H9 (cell line): ENCODE results near the gene MPP1. TPM values are rescaled to one million over a fixed set of nuclear protein-coding genes. Genes with fewer than 3 reads are reported as not detected.

Experiments
- DNase-seq: peaks from one replicate; pipeline ENCODE4 v3.0.0-alpha.2; 2017
- H2AFZ ChIP-seq: one replicate; pipeline ENCODE4 v1.6.1; 2013; ENCODE audit warnings: mild to moderate bottlenecking, low read length, control low read depth, moderate library complexity
- H2AK5ac ChIP-seq: 2 replicates; pipeline ENCODE4 v1.6.1; 2013; ENCODE audit warnings: low read length, control low read depth, mixed read lengths; ENCODE audit not compliant: insufficient read length
- H2BK120ac ChIP-seq: one replicate; pipeline ENCODE4 v1.6.1; 2013; ENCODE audit warnings: low read depth, mild to moderate bottlenecking, low read length, control low read depth, inconsistent platforms; ENCODE audit not compliant: poor library complexity, severe bottlenecking
- H2BK12ac ChIP-seq: 2 replicates; pipeline ENCODE4 v1.6.1; 2013; ENCODE audit warnings: low read length, control low read depth, mixed read lengths, low read depth; ENCODE audit not compliant: insufficient read length
- H2BK15ac ChIP-seq: 2 replicates; pipeline ENCODE4 v1.6.1; 2013; ENCODE audit warnings: low read depth, low read length, control low read depth
- H2BK20ac ChIP-seq: one replicate; pipeline ENCODE4 v1.6.1; 2013; ENCODE audit warnings: low read depth, mild to moderate bottlenecking, low read length, control low read depth, inconsistent platforms; ENCODE audit not compliant: poor library complexity, severe bottlenecking
- H2BK5ac ChIP-seq: 2 replicates; pipeline ENCODE4 v1.6.1; 2013; ENCODE audit warnings: low read length, control low read depth, mixed read lengths; ENCODE audit not compliant: insufficient read length
- H3K14ac ChIP-seq: 2 replicates; pipeline ENCODE4 v1.6.1; 2013; ENCODE audit warnings: low read length, control low read depth; ENCODE audit not compliant: insufficient read depth
- H3K18ac ChIP-seq: 2 replicates; pipeline ENCODE4 v1.6.1; 2013; ENCODE audit warnings: low read depth, mild to moderate bottlenecking, mixed read lengths, low read length, control low read depth; ENCODE audit not compliant: insufficient read length
- H3K23ac ChIP-seq: 2 replicates; pipeline ENCODE4 v1.6.1; 2013; ENCODE audit warnings: low read length, control low read depth, mixed read lengths, low read depth; ENCODE audit not compliant: insufficient read length
- H3K23me2 ChIP-seq: 2 replicates; pipeline ENCODE4 v1.6.1; 2013; ENCODE audit warnings: low read depth, mild to moderate bottlenecking, mixed read lengths, low read length, control low read depth; ENCODE audit not compliant: insufficient read length, poor library complexity, severe bottlenecking
- H3K27ac ChIP-seq: 2 replicates; pipeline ENCODE4 v1.5.1; 2013; ENCODE audit warnings: low read length, control low read depth, mixed read lengths, low read depth; ENCODE audit not compliant: insufficient read length
- H3K27me3 ChIP-seq: 2 replicates; pipeline ENCODE4 v1.6.1; 2013; ENCODE audit warnings: low read length, control low read depth, inconsistent platforms; ENCODE audit not compliant: insufficient read depth
- H3K4ac ChIP-seq: 2 replicates; pipeline ENCODE4 v1.6.1; 2013; ENCODE audit warnings: low read depth, mild to moderate bottlenecking, control low read depth, inconsistent platforms, low read length, moderate library complexity
- H3K4me1 ChIP-seq: 2 replicates; pipeline ENCODE4 v1.6.1; 2013; ENCODE audit warnings: low read length, control low read depth, inconsistent platforms; ENCODE audit not compliant: insufficient read depth
- H3K4me2 ChIP-seq: 2 replicates; pipeline ENCODE4 v1.6.1; 2013; ENCODE audit warnings: low read length, control low read depth, mixed read lengths; ENCODE audit not compliant: insufficient read length, insufficient read depth
- H3K56ac ChIP-seq: 2 replicates; pipeline ENCODE4 v1.6.1; 2013; ENCODE audit warnings: low read depth, mild to moderate bottlenecking, mixed read lengths, low read length, control low read depth; ENCODE audit not compliant: insufficient read length
- H3K79me1 ChIP-seq: 2 replicates; pipeline ENCODE4 v1.6.1; 2013; ENCODE audit warnings: low read depth, mild to moderate bottlenecking, moderate library complexity, low read length, control low read depth, inconsistent platforms; ENCODE audit not compliant: insufficient read depth, poor library complexity, severe bottlenecking
- H3K79me2 ChIP-seq: 2 replicates; pipeline ENCODE4 v1.6.1; 2013; ENCODE audit warnings: low read length, control low read depth, inconsistent platforms; ENCODE audit not compliant: insufficient read depth
- H3K9ac ChIP-seq: 2 replicates; pipeline ENCODE4 v1.6.1; 2013; ENCODE audit warnings: low read length, control low read depth, mixed read lengths; ENCODE audit not compliant: insufficient read length; ENCODE audit errors: extremely low read depth
- H3K9me3 ChIP-seq: one replicate; pipeline ENCODE4 v1.6.1; 2013; ENCODE audit warnings: low read depth, low read length, inconsistent platforms; ENCODE audit not compliant: control insufficient read depth
- H3T11ph ChIP-seq: one replicate; pipeline ENCODE4 v1.6.1; 2013; ENCODE audit warnings: mild to moderate bottlenecking, low read length, control low read depth, inconsistent platforms
- H4K20me1 ChIP-seq: one replicate; pipeline ENCODE4 v1.6.1; 2013; ENCODE audit not compliant: control insufficient read depth, insufficient read length, insufficient read depth
- H4K5ac ChIP-seq: 2 replicates; pipeline ENCODE4 v1.6.1; 2013; ENCODE audit warnings: low read depth, mild to moderate bottlenecking, mixed read lengths, low read length, control low read depth; ENCODE audit not compliant: insufficient read length
- H4K8ac ChIP-seq: replicated peaks from 2 replicates; pipeline ENCODE4 v1.6.1; 2013; ENCODE audit warnings: low read length, control low read depth, mixed read lengths, low read depth; ENCODE audit not compliant: insufficient read length
- H4K91ac ChIP-seq: 2 replicates; pipeline ENCODE4 v1.6.1; 2013; ENCODE audit warnings: low read depth, mild to moderate bottlenecking, moderate library complexity, mixed read lengths, low read length, control low read depth; ENCODE audit not compliant: insufficient read length
- H3K27ac Mint-ChIP-seq, 3 experiments: 2 replicates in 2 of 3; 3 replicates in 1 of 3; pipeline ENCODE4 v1.8.0; 2020 to 2021; ENCODE audit warnings: mixed read lengths in 3 of 3, mild to moderate bottlenecking in 1 of 3, moderate library complexity in 1 of 3
- H3K27me3 Mint-ChIP-seq: 2 replicates; pipeline ENCODE4 v1.8.0; 2021; ENCODE audit warnings: low read depth, mild to moderate bottlenecking, moderate library complexity, mixed read lengths
- H3K36me3 Mint-ChIP-seq, 3 experiments: 2 replicates in 2 of 3; 3 replicates in 1 of 3; pipeline ENCODE4 v1.8.0; 2020 to 2021; ENCODE audit warnings: low read depth in 3 of 3, mixed read lengths in 3 of 3; ENCODE audit not compliant: insufficient read depth in 1 of 3
- H3K4me1 Mint-ChIP-seq, 2 experiments: 2 replicates each; pipeline ENCODE4 v1.8.0; 2020; ENCODE audit warnings: mixed read lengths in 2 of 2
- H3K4me3 Mint-ChIP-seq, 2 experiments: 2 replicates in 1 of 2; 3 replicates in 1 of 2; pipeline ENCODE4 v1.8.0; 2020 to 2021; ENCODE audit warnings: mild to moderate bottlenecking in 2 of 2, mixed read lengths in 2 of 2, moderate library complexity in 1 of 2
- H3K9me3 Mint-ChIP-seq, 2 experiments: 2 replicates in 1 of 2; 3 replicates in 1 of 2; pipeline ENCODE4 v1.8.0; 2020; ENCODE audit warnings: mild to moderate bottlenecking in 2 of 2, mixed read lengths in 2 of 2, moderate library complexity in 1 of 2
- CTCF ChIP-seq: fragments of 200-600 bp; sonication (generic); conservative IDR thresholded peaks from 3 replicates; pipeline ENCODE4 v1.8.0; 2021; ENCODE audit warnings: antibody characterized with exemption, mild to moderate bottlenecking
- WGBS: extraction: QIAGEN DNeasy Blood & Tissue Kit; methylation state at CpG from one replicate; pipeline ENCODE4 v1.1.7; 2013; ENCODE audit warnings: missing lambda C conversion rate, low lambda C conversion rate, mixed read lengths; ENCODE audit not compliant: insufficient read length; ENCODE audit errors: extremely low coverage; 5-methylcytosine and 5-hydroxymethylcytosine counted together
- total RNA-seq: library from RNA; stranded (reverse); gene quantifications from 2 replicates; pipeline ENCODE4 v1.2.1, GENCODE V29; 2021

The MPP1 gene
- total RNA-seq, 1 experiment from 2014 or later: 17.9 TPM

- Mint-ChIP-seq H3K4me3 (no peak overlapping the region), H3K9me3 (peaks cover 76 to 85% of the 10 kb centered on the region in 2 experiments), H3K27me3 (peaks cover 5% of the 10 kb centered on the region), H3K27ac (no peak overlapping the region), H3K36me3 (peaks cover 0 to 2% (median 0%) of the 10 kb centered on the region in 3 experiments; a peak in 3 of 7 replicates), H3K4me1 (peaks cover 2 to 3% of the 10 kb centered on the region in 2 experiments; a peak in 1 of 4 replicates)
- no peak for TF ChIP-seq CTCF
- Histone ChIP-seq H4K20me1 (no peaks in the 10 kb centered on the region), H3K9me3 (peaks cover 42% of the 10 kb centered on the region), H3K56ac (no peak overlapping the region), H3K23ac (no peak overlapping the region), H2AK5ac (no peak overlapping the region), H2BK15ac (no peak overlapping the region), H2BK5ac (no peak overlapping the region), H4K8ac (no peak overlapping the region), H2BK12ac (no peak overlapping the region), H3K27me3 (no peaks in the 10 kb centered on the region; the same call in 1 of the 2 replicates), H4K5ac (no peak overlapping the region), H4K91ac (no peak overlapping the region), H3T11ph (no peak overlapping the region), H3K4me2 (no peak overlapping the region), H3K18ac (no peak overlapping the region), H3K4me1 (no peaks in the 10 kb centered on the region), H3K23me2 (no peaks in the 10 kb centered on the region), H3K14ac (no peak overlapping the region), H3K27ac (no peak overlapping the region), H2BK120ac (no peak overlapping the region), H3K79me2 (no peaks in the 10 kb centered on the region), H3K79me1 (no peaks in the 10 kb centered on the region), H2BK20ac (no peak overlapping the region), H2AFZ (no peak overlapping the region), H3K9ac (no peak overlapping the region), H3K4ac (no peak overlapping the region)
- 100% methylated on average over 1 of the region's 8 CpGs for WGBS
- DNase-seq: no peak
These were observed 67.1 kb downstream of the MPP1 start for GRCh38 chrX:154738011-154738738.
